GM19351 (cell line): Measurements from ENCODE around the gene PSMB8.
"Not testable (repeated sequence)": the region's sequence is repeated elsewhere in the genome, so short reads cannot be mapped to it uniquely, and the experiment has no call there.

Experiments
- ATAC-seq: cut with Tn5 transposase; IDR thresholded peaks from one replicate; pipeline ENCODE4 v1.9.1; 2021; ENCODE audit warnings: mild to moderate bottlenecking, moderate library complexity; ENCODE audit not compliant: unreplicated experiment

PSMB8 gene

GRCh38 chr6:32843979-32844838 lies at the start of gene PSMB8:
Gene PSMB8 (minus strand): TSS chr6:32844047. CDS start chr6:32843996, 51 bp downstream.
- ATAC-seq: peak; percentile 74

GRCh38 chr6:32890831-32891230 lies 47.0 kb upstream of the PSMB8 start:
- no peak for ATAC-seq

- ATAC-seq: no peak
These were observed 45.7 kb upstream of the PSMB8 start for GRCh38 chr6:32889533-32889932.

- ATAC-seq: no peak
These were observed 44.7 kb upstream of the PSMB8 start for GRCh38 chr6:32888576-32888975.

- no peak for ATAC-seq
These were observed 43.8 kb upstream of the PSMB8 start for GRCh38 chr6:32887616-32888015.

GRCh38 chr6:32886681-32887383 lies 43.0 kb upstream of the PSMB8 start:
- no peak for ATAC-seq

- ATAC-seq: no peak
These were observed 41.9 kb upstream of the PSMB8 start for GRCh38 chr6:32885698-32886286.

GRCh38 chr6:32883789-32884188 lies 39.9 kb upstream of the PSMB8 start:
- ATAC-seq: no peak

GRCh38 chr6:32882879-32883250 lies 39.0 kb upstream of the PSMB8 start:
- ATAC-seq: no peak

- not testable (repeated sequence) for ATAC-seq
These were observed 37.1 kb upstream of the PSMB8 start for GRCh38 chr6:32880962-32881361.

- ATAC-seq: no peak
These were observed 35.8 kb upstream of the PSMB8 start for GRCh38 chr6:32879691-32880090.

GRCh38 chr6:32876603-32877002 lies 32.8 kb upstream of the PSMB8 start:
- no peak for ATAC-seq

- not testable (repeated sequence) for ATAC-seq
These were observed 30.1 kb upstream of the PSMB8 start for GRCh38 chr6:32873947-32874346.

- ATAC-seq: no peak
These were observed 24.5 kb upstream of the PSMB8 start for GRCh38 chr6:32868257-32868788.

- ATAC-seq: no peak
These were observed 23.9 kb upstream of the PSMB8 start for GRCh38 chr6:32867554-32868256.

GRCh38 chr6:32867022-32867477 lies 23.2 kb upstream of the PSMB8 start:
- no peak for ATAC-seq

GRCh38 chr6:32865724-32866443 lies 22.0 kb upstream of the PSMB8 start:
- ATAC-seq: no peak

- ATAC-seq: no peak
These were observed 18.9 kb upstream of the PSMB8 start for GRCh38 chr6:32862725-32863124.

GRCh38 chr6:32860674-32861073 lies 16.8 kb upstream of the PSMB8 start:
- no peak for ATAC-seq

GRCh38 chr6:32858194-32858593 lies 14.3 kb upstream of the PSMB8 start:
- ATAC-seq: no peak
